ENCODE data around the gene EPHA3. TPM values are rescaled to one million over a fixed set of nuclear protein-coding genes. Genes with fewer than 3 reads are reported as not detected.

Gene EPHA3
- total RNA-seq, 2 donors from 2014 or later, result 1.0 to 1.8 TPM

DNA sequence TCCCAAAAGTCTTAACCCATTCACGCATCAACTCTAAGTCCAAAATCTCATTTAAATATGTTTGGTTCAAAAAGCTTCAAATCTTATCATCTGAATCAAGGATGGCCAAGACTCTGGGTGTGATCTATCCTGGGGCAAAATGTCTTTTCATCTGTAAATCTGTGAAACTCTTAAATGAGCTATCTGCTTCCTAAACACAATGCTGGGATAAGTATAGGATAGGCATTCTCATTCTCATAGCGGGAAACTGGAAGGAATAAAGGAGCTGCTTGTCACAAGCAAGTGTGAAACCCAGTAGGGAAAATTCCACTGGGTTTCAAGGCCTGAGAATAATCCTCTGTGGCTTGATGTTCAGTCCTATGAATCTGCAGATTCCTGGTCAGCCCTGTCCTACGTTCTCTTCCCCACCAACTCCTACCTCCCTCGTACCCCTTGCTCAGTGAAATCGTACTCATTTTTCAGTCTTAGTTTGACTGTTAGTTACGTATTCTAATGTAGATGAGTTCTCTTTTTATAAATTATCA, 156.7 kb downstream of the EPHA3 start:
- no peak for ATAC-seq
- intact Hi-C loops (cut with DNase I, micrococcal nuclease), result no loop called here
- no peak for DNase-seq

DNA sequence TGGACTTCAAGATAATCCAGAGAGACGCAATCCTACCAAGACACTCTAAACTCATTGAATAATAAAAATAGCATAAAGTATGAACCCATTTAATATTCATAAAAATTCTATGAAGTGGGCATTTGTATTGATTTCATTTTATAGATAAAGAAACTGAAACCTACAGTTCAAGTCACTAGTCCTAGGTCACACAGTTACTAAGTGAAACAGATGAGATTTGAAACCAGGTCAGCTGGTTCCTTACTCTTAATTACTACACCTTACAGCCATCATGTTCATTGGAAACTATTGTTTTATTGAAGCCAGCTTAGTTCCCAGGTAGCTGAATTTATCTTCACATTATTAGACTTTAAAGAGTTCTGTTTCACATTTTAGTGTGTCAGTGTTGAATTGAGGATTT, 158.7 kb downstream of the EPHA3 start:
- intact Hi-C loops (cut with DNase I, micrococcal nuclease), result no loop called here
- ATAC-seq (no peak), DNase-seq (no peak)

DNA sequence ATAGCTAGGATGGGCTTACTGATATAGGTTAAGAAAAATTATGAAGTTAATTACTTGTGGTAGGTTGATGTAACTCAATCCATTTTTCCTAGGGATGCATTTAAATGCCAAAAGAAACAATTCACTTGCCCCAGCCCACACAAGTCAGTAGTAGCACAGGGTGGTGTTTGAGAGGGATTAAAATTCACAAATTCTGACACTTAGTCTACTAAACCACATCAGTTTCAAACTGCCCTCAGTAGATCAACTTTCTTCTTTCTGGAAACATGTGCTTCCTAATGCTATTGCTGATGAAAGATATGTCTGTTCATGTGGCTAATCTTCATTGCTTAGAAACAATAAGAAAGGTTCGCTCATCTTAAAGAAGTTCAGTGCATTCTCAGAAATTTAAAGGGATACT, 160.6 kb downstream of the EPHA3 start:
- intact Hi-C loops (cut with DNase I, micrococcal nuclease), result no loop called here
- ATAC-seq (no peak), DNase-seq (no peak)

- ATAC-seq (no peak), DNase-seq (no peak)
- intact Hi-C loops (cut with DNase I, micrococcal nuclease), result no loop called here
Observed at GRCh38 chr3:89270201-89270600, 162.8 kb downstream of the EPHA3 start.

- ATAC-seq (no peak), DNase-seq (no peak)
- intact Hi-C loops (cut with DNase I, micrococcal nuclease), result no loop called here
Observed at GRCh38 chr3:89275001-89275400, 167.6 kb downstream of the EPHA3 start.

DNA sequence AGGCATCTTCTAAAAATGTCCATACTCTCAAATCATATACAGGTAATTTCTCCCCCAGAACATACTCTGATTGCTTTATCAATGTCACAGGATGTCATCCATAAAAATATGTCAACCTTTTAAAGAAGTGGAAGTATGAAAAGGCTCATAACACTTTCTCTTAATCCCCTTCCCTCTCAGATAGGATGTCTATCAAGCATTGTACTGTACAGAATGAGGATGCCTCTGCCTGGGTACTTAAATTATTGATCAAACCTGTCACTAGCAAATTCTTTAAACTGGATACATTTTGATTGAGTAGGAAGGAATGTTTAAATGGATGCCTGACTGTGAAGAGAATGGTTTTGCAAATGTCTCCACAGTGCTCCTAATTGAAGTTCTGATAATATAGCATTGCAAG, 168.7 kb downstream of the EPHA3 start:
- no peak for ATAC-seq
- no peak for DNase-seq
- intact Hi-C loops (cut with DNase I, micrococcal nuclease), result no loop called here

- ATAC-seq (no peak), DNase-seq (no peak)
- intact Hi-C loops (cut with DNase I, micrococcal nuclease), result no loop called here
Observed at GRCh38 chr3:89278302-89279025, 171.0 kb downstream of the EPHA3 start.

- ATAC-seq, result no peak
- no peak for DNase-seq
- intact Hi-C loops (cut with DNase I, micrococcal nuclease), result no loop called here
Observed at GRCh38 chr3:89280301-89280700, 172.9 kb downstream of the EPHA3 start.

- DNase-seq, result no peak
- no peak for ATAC-seq
- intact Hi-C loops (cut with DNase I, micrococcal nuclease), result no loop called here
Observed at GRCh38 chr3:89280822-89281365, 173.5 kb downstream of the EPHA3 start.

GRCh38 chr3:89287902-89288508, 180.6 kb downstream of the EPHA3 start:
- ATAC-seq, result no peak
- no peak for DNase-seq
- intact Hi-C loops (cut with DNase I, micrococcal nuclease), result no loop called here

DNA sequence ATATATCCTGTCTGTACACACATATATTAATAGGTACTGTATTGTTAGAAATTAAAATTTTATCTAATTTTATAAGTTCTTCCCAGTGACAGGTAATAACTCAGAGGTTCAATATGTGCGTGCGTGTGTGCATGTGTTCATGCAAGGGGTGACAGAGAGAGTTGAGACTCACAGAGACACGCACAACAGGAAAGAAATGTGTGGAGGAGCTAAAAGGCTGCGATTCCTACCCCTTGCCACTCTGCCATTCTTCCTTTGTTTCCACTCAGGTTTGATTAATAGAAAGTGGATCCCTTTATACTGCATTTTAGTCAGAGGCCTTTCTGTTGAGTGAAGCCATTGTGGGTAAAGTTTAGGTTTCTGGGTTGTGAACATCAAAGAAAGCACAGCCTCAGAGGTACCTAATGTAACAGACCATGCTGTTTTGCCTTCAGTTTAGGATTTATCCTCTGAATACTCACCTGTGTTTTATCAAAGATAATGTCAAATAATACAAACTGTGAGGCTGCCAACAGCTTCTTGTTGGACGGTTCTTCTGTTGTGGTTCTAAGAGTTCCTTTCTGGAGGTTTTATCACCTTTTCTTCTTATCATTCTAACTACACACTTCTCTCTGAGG, 182.3 kb downstream of the EPHA3 start:
- ATAC-seq (no peak), DNase-seq (no peak)
- intact Hi-C loops (cut with DNase I, micrococcal nuclease), result no loop called here

DNA sequence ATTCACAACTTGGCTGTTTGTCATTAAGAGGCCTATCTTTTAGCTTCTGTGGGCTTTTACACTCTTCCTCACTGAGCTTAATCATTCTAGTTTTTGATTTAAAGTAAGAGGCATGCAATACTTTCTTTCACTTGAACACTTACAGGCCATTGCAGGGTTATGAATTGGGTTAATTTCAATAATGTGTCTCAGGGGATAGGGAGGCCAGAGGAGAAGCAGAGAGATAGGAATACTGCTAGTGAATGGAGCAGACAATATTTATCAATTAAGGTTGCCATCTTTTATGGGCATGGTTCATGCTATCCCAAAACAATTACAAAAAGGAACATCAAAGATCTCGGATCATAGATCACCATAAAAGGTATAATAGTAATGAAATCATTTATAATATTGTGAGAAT, 189.8 kb downstream of the EPHA3 start:
- DNase-seq, result no peak
- intact Hi-C loops (cut with DNase I, micrococcal nuclease), result no loop called here

DNA sequence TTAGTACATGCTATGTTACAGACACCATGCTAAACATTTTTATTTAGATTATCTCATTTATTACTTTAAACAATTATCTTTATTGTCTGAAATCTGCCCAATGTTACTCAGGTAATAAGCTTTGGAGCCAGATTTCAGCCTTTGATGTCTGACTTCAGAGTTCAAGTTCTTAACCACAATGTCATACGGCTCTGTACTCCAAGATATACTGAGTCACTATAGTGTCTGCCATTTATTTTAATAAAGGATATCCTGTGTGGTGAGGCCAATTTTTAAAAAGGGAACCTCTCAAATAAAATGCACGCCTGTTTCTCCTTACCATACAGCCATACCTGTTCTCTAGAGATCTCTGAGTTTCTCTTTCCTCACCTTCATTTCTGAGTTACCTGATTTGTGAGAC, 193.1 kb downstream of the EPHA3 start:
- DNase-seq (no peak), ATAC-seq (no peak)
- intact Hi-C loops (cut with DNase I, micrococcal nuclease), result no loop called here

More for the DNA sequence above, 189.8 kb downstream of the EPHA3 start:
- ATAC-seq, result no peak

DNA sequence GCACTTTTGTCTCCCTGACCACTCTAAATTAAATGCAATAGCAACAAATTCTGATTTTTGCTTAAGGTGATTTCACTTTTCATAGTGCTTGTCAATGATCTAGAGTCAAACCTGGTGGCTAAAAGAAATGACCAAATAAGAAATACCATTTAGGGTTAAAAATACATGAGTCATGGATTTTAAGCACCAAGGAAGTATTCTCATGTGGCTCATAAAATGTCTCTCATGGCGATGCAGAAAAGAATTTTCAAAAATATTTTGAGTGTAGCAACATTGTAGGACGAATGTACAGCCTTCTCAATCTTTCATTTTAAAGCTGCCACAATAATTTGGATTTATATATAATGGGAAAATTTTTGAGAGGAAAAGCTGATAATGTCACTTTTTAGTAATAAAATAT, 193.6 kb downstream of the EPHA3 start:
- ATAC-seq (no peak), DNase-seq (no peak)
- intact Hi-C loops (cut with DNase I, micrococcal nuclease), result no loop called here

GRCh38 chr3:89303701-89304100, 196.3 kb downstream of the EPHA3 start:
- intact Hi-C loops (cut with DNase I, micrococcal nuclease), result no loop called here
- DNase-seq, result no peak
- no peak for ATAC-seq

- ATAC-seq (no peak), DNase-seq (no peak)
- intact Hi-C loops (cut with DNase I, micrococcal nuclease), result no loop called here
Observed at GRCh38 chr3:89306540-89306939, 199.1 kb downstream of the EPHA3 start.

DNA sequence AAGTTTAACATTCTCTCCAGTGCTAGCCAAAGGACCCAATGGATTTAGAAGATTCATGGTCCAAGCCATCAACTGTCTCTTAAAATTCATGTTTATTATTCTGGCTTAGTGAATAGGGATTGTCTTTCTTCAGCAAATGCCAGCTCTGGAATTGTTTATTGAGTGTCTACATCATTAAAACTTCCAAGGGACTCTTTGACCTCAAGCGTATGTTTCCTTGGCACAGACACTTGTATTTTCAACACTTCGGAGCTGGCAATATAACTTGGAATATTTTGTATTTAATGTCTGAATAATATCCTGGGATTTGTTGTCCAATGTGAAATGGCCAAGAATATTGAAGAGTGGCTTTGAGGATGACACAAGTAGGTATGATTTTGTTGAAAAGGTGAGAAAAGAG, 204.2 kb downstream of the EPHA3 start:
- DNase-seq (no peak), ATAC-seq (no peak)
- intact Hi-C loops (cut with DNase I, micrococcal nuclease), result no loop called here

DNA sequence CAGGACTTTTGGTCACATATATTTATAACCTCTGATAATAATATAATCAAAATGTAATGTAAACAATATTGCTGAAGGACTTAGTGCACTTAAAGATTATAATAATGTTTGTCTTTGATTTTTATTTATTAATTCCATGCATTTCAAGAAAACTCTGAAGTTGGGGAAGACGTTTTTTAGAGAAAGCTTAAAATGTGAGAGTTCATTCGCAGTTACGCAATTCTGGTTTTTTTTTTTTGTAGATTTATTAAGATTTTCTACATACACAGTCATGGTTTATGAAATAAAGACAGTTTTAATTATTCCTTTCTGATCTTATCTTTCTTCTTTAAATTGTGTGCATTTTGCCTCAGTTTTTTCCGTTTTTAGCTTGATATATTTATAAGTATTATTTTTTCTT, 204.7 kb downstream of the EPHA3 start:
- ATAC-seq, result no peak
- intact Hi-C loops (cut with DNase I, micrococcal nuclease), result no loop called here

DNA sequence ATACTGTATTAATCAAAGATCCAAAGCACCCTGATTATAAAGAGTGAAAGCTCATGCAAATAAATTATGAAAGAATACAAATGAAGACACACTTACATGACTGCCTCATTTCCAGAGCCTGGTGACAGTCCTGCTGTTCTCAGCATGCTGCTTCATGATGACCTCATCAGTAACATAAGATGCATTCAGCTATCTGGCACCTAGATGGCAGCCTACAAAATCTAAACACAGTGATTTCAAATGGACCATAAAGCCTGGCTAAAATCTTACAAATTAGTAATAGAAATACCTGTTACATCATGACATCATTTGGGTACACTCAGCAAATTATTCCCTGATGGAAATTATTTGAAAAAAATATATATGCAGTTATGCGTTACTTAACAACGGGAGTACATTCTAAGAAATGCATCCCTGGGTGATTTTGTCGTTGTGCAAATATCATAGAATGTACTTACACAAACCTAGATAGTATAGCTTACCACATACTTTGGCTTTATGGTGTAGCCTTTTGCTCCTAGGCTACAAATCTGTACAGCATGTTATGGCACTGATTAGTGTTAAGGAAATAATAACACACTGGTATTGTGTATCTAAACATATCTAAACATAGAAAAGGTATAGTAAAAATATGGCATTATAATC, 207.2 kb downstream of the EPHA3 start:
- intact Hi-C loops (cut with DNase I, micrococcal nuclease), result no loop called here
- no peak for DNase-seq

More for the DNA sequence above, 204.7 kb downstream of the EPHA3 start:
- no peak for DNase-seq

More for the DNA sequence above, 207.2 kb downstream of the EPHA3 start:
- no peak for ATAC-seq
